ENCODE data around the gene TMEM213.

GRCh38 chr7:138781004-138781403 lies 16.8 kb upstream of the TMEM213 start:
- no peak for TF ChIP-seq CTCF (conservative IDR thresholded peaks at IDR 0.05; ENCODE audit: low read length)
- TF ChIP-seq EZH2phosphoT487 (IDR thresholded peaks at IDR 0.05; ENCODE audit: borderline replicate concordance): no peak
